CD1c-positive myeloid dendritic cell (primary cell): ENCODE measurements around the gene SIGLEC7.

Source experiments
- DNase-seq: peaks from one replicate; pipeline ENCODE4 v3.0.0-alpha.2; 2016; ENCODE audit errors: extremely low spot score

The SIGLEC7 gene

GRCh38 chr19:51168564-51169282 is 26.6 kb downstream of the SIGLEC7 start:
- DNase-seq, result no peak

- DNase-seq, result peak; percentile 81
Observed at GRCh38 chr19:51169283-51169918, 27.3 kb downstream of the SIGLEC7 start.

- no peak for DNase-seq
Observed at GRCh38 chr19:51172223-51172622, 30.1 kb downstream of the SIGLEC7 start.

- DNase-seq, result no peak
Observed at GRCh38 chr19:51173681-51174080, 31.6 kb downstream of the SIGLEC7 start.

GRCh38 chr19:51179256-51179655 is 37.2 kb downstream of the SIGLEC7 start:
- no peak for DNase-seq

GRCh38 chr19:51181377-51181912 is 39.3 kb downstream of the SIGLEC7 start:
- DNase-seq, result no peak

- no peak for DNase-seq
Observed at GRCh38 chr19:51181913-51182419, 39.9 kb downstream of the SIGLEC7 start.

- no peak for DNase-seq
Observed at GRCh38 chr19:51183629-51184028, 41.5 kb downstream of the SIGLEC7 start.

- DNase-seq, result no peak
Observed at GRCh38 chr19:51185069-51185867, 43.2 kb downstream of the SIGLEC7 start.

GRCh38 chr19:51185868-51186215 is 43.7 kb downstream of the SIGLEC7 start:
- no peak for DNase-seq

GRCh38 chr19:51186323-51186722 is 44.2 kb downstream of the SIGLEC7 start:
- DNase-seq, result no peak

GRCh38 chr19:51187395-51188226 is 45.5 kb downstream of the SIGLEC7 start:
- DNase-seq, result no peak

GRCh38 chr19:51188227-51188559 is 46.1 kb downstream of the SIGLEC7 start:
- DNase-seq, result no peak

GRCh38 chr19:51192689-51193088 is 50.6 kb downstream of the SIGLEC7 start:
- no peak for DNase-seq

- DNase-seq, result no peak
Observed at GRCh38 chr19:51194527-51195315, 52.6 kb downstream of the SIGLEC7 start.

- no peak for DNase-seq
Observed at GRCh38 chr19:51195316-51195586, 53.1 kb downstream of the SIGLEC7 start.

- no peak for DNase-seq
Observed at GRCh38 chr19:51195616-51196015, 53.5 kb downstream of the SIGLEC7 start.

- DNase-seq, result no peak
Observed at GRCh38 chr19:51196181-51196580, 54.1 kb downstream of the SIGLEC7 start.

- no peak for DNase-seq
Observed at GRCh38 chr19:51198641-51199040, 56.5 kb downstream of the SIGLEC7 start.

GRCh38 chr19:51200071-51200666 is 58.1 kb downstream of the SIGLEC7 start:
- no peak for DNase-seq

- no peak for DNase-seq
Observed at GRCh38 chr19:51201712-51202111, 59.6 kb downstream of the SIGLEC7 start.
